Fibroblast of lung (primary cell): ENCODE data around the gene SCN4A.

Experiments used
- EZH2 ChIP-seq: IDR thresholded peaks from 2 replicates; pipeline ENCODE4 v1.5.1; 2012; ENCODE audit warnings: low read length, control low read depth, mild to moderate bottlenecking; ENCODE audit errors: missing control alignments
- TF ChIP-seq, protein P1 (sequence below), 2 donors: IDR thresholded peaks in 1 of 2; conservative IDR thresholded peaks in 1 of 2; 1 replicate in 1 of 2; 2 replicates in 1 of 2; pipeline ENCODE4 v1.5.1; 2011 to 2012; ENCODE audit warnings: low read length in 2 of 2, control low read depth in 1 of 2, inconsistent platforms in 1 of 2, low read depth in 1 of 2, mild to moderate bottlenecking in 1 of 2

DNA sequence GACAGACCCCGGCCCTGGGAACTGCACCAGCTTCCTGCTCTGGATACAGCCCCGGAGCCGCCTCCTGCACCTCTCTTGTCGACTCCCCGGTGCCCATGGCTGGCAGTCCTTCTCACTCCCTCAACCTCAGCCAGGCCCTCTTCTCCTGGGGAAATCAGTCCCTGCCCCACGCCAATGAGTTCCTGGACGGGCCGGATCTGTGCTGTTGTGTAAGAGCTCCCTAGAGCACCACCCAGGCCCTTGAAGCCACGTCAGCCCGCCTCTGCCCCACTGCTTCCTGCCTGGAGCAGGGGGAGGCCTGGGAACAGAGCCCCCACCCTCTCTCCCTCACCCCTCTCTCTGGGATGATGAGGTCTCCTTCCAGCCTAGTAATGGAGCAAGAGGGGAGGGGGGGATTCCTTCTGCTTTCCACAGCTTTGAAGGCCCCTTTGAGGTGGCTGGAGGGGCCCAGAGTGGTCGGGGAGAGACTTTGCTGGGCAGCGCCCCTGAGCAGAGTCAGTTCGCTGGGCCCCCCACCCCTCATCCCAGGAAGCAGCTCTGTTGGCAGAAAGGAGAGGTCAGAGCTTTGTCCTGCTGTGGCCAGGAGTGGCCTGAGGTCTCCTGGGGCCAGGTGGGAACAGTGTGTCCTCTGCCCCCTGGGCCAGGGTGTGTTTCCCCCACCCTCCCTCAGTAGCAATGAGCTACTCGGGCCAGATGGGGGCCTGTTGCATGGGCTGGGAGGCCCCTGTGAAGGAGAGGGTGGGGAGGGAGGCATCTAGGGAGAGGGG, 29.2 kb upstream of the SCN4A start:
- no peak for TF ChIP-seq EZH2
- TF ChIP-seq, protein P1, sequence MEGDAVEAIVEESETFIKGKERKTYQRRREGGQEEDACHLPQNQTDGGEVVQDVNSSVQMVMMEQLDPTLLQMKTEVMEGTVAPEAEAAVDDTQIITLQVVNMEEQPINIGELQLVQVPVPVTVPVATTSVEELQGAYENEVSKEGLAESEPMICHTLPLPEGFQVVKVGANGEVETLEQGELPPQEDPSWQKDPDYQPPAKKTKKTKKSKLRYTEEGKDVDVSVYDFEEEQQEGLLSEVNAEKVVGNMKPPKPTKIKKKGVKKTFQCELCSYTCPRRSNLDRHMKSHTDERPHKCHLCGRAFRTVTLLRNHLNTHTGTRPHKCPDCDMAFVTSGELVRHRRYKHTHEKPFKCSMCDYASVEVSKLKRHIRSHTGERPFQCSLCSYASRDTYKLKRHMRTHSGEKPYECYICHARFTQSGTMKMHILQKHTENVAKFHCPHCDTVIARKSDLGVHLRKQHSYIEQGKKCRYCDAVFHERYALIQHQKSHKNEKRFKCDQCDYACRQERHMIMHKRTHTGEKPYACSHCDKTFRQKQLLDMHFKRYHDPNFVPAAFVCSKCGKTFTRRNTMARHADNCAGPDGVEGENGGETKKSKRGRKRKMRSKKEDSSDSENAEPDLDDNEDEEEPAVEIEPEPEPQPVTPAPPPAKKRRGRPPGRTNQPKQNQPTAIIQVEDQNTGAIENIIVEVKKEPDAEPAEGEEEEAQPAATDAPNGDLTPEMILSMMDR (conservative IDR thresholded peaks at IDR 0.05 in 1 of 2, IDR thresholded peaks at IDR 0.05 in 1 of 2; ENCODE audit: low read depth in 1 of 2, low read length in 2 of 2): no peak
